Amygdala (tissue), 56 donors: ENCODE results near the gene DOCK8.
A peak's percentile ranks its signal among the peaks of the same experiment; 100 is the strongest.

Experiments used
- DNase-seq, 56 donors: peaks; one replicate each; lab custom pipeline; 2025; lab: John Stamatoyannopoulos, UW

The DOCK8 gene

GRCh38 chr9:354453-354852 lies 139.8 kb downstream of the DOCK8 start:
- DNase-seq: no peak

DNA sequence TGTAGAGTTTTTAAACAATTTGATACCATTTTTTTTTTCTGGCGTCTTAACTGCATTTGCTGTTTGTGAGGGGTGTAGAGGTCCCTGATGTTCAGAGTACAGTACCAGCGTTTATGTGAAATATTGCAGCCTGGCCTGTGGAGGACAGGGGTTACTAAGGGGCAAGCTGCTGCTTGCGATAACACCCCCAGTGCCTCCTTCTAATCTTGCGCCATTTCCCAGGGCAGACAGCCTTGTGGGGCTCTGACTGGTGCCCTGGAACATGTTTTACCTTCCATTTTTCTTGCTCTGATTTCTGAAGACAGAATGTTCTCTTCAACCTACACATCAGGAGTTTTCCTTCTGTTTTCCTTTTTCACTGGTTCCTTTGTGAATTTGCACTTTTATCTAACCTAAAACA lies 142.9 kb downstream of the DOCK8 start:
- no peak for DNase-seq

GRCh38 chr9:362561-363273 lies 148.1 kb downstream of the DOCK8 start:
- no peak for DNase-seq

DNA sequence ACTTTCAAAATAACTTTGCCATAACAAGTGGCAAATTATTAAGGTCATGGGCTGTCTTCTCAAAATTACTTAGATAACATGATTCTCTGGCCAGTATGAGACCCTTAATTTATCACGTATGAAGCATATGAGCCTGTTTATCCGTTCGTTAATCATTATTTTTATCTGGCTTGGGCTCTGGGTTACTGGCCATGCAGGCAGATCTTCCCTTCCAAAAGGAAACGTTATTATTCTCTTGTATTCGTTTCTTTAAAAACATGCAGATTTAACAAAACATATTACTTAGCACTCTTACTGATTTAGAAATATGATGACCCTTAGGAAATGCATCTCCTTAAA lies 148.6 kb downstream of the DOCK8 start:
- DNase-seq: no peak

- no peak for DNase-seq
Observed at GRCh38 chr9:365436-365835, 150.8 kb downstream of the DOCK8 start.

- no peak for DNase-seq
Observed at GRCh38 chr9:366620-367019, 152.0 kb downstream of the DOCK8 start.

- no peak for DNase-seq
Observed at GRCh38 chr9:370086-370485, 155.4 kb downstream of the DOCK8 start.

DNA sequence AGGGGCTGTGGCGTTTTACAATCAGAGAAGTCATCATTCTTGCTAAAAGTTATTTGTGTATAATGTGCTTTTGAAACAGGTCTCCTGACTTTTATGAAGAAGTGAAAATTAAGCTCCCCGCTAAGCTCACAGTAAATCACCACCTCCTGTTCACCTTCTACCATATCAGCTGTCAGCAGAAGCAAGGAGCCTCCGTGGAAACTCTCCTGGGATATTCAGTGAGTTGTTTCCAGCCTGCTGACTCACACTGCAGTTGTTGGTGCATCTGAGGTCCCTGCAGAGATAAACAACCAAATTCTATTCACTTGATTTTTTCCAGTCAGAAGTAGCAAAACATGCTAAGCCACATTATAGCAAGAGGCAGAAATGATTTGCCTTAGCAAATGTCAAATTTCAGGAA lies 156.7 kb downstream of the DOCK8 start:
- no peak for DNase-seq

GRCh38 chr9:372128-372527 lies 157.5 kb downstream of the DOCK8 start:
- no peak for DNase-seq

DNA sequence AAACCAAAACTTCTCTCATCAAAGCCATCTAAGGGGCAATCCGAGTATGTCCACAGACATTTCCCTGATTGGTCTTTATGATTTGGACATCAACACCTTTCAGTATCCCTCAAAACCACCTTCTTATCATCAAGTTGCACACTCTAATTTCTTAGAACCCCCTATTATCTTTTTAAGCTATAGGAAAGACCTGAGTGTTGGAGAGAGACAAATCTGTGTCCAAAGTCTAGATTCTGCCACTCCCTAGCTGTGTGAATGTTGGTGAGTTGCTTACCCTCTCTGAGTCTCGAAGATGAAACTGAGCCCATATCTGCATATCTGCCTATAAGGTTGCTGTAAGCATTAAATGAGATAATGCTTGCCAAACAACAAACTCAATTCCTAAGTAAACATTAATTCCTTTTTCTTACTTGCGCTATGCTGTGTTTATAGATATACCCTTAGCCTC lies 159.1 kb downstream of the DOCK8 start:
- DNase-seq: no peak

DNA sequence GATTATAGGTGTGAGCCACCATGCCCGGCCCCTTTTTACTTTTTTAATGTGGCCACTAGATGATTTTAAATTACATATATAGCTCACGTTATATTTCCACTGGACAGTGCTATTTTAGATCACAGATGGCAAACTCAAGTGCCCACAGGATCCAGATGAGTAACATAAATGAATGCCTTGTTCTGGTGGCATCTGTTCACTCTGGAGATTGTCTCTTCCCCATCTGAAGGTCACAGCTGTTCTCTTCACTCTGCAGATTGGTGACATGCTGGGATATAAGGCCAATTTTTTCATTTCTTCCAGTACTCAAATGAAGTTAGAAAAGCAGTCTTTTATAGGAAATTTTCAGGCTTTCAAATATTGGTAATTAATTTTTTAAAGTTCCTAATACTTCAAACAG lies 160.1 kb downstream of the DOCK8 start:
- DNase-seq: no peak

- no peak for DNase-seq
Observed at GRCh38 chr9:376115-376514, 161.4 kb downstream of the DOCK8 start.

- DNase-seq: no peak
Observed at GRCh38 chr9:378263-378662, 163.6 kb downstream of the DOCK8 start.

GRCh38 chr9:382383-382782 lies 167.7 kb downstream of the DOCK8 start:
- no peak for DNase-seq

- peak in 33 of 56 donors; percentile 2 to 77 (median 22) for DNase-seq
Observed at GRCh38 chr9:385818-386398, 171.2 kb downstream of the DOCK8 start.

GRCh38 chr9:389159-389558 lies 174.5 kb downstream of the DOCK8 start:
- no peak for DNase-seq

DNA sequence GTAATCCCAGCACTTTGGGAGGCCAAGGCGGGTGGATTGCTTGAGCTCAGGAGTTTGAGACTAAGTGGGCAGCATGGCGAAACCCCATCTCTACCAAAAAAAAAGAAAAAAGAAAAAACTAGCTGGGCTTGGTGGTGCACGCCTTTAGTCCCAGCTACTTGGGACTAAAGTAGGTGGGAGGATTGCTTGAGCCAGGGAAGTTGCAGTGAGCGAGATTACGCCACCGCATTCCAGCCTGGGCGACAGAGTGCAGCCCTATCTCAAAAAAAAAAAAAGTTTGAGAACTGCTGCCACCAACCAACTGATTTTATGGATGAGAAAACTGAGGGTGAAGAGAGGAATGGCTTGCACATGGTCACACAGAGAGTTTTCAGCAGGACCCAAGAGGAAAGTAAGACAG lies 175.1 kb downstream of the DOCK8 start:
- DNase-seq: no peak

- DNase-seq: no peak
Observed at GRCh38 chr9:392077-392804, 177.6 kb downstream of the DOCK8 start.

DNA sequence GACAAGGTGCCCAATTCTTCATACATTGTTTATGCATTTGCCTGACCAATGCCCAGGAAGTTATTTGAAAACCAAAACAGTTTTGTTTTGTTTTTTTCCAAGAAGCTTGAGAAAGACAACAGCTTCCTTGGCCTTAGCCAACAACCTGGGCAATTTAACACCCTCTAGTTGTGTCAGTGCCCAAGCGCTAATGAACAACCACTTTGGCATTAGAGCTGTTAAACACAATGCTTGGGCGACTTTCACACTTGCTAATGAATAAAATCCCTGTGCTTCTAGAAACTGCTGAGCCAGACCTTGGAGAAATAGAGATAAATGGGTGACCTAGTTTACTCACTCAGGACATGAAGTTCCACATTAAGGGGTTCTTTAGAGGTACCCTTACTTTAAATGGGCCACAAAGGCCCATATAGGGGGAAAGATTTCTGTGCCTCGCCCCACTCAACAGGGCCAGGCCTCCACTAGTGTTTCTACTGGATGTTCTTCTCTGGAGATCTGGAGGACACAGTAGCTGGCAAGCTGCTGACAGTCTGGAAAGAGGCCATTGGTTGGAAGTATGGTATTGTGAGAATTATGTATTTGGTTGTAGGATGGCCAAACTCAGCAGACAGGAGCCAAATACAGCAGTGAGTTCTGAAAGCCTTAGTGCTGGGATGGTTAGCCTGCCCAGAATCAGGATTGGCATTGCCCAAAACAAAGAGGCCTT lies 179.8 kb downstream of the DOCK8 start:
- peak in 24 of 56 donors; percentile 3 to 68 (median 28) for DNase-seq

DNA sequence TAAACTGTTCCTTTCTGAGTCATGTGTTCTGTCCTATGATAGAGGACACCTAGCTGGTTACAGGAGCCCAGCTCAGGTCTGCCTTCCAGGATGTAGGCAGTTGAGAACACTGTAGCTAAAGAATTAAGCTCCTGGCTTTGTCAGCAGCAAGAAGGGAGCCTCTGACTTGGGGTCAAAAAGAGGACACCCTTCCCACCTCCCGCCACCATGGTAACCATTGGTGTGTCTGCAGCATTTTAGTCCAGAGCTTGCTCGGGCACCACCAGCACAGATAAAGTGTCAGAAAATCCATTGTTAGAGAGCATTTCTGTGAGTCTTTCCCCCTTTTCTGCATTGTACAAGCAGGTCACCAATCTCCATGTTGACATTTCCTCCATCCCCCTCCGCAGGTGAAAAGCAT lies 181.7 kb downstream of the DOCK8 start:
- DNase-seq: no peak

DNA sequence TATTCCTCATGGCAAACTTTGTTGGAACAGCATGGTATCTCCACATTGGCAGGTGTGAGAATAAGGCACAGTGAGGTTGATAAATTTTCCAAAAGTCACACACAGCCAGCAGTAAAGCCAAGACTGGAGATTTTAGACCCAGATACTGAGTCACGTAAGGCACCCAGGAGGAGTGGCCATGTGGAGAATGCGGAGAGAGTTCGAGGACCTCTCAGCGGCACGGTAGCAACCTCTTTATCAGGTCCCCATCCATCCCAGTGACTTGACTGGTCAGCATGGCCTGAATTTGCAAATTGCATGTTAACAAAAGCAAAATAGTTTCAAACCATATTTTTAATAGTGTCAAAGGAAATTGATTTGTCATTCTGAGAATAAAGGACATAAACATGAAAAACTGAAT lies 183.4 kb downstream of the DOCK8 start:
- no peak for DNase-seq
